Muscle of back (tissue), 13 donors: Measurements from ENCODE around the gene HOXB13. TPM values are rescaled to one million over a fixed set of nuclear protein-coding genes. Genes with fewer than 3 reads are reported as not detected.

Experiments
- DNase-seq, 3 donors: peaks; one replicate each; pipeline versions ENCODE4 v3.0.0 to v3.0.0-alpha.2; 2013
- long read RNA-seq, 9 donors: transcript quantifications; one replicate each; lab custom pipeline, GENCODE V29; 2026
- polyA plus RNA-seq, 10 donors: library from polyadenylated mRNA; unstranded; fragments of 120-200 nt; gene quantifications; one replicate each; pipeline ENCODE4 v1.2.1, GENCODE V29; 2013; ENCODE audit not compliant: insufficient read length in 10 of 10

Gene HOXB13
- polyA plus RNA-seq: under 1 TPM in 1 of 10 donors, not detected in 9; 0.04 TPM
- long read RNA-seq, donor 1: 0 reads
- long read RNA-seq, donor 2: 0 reads
- long read RNA-seq, donor 3: 0 reads
- long read RNA-seq, donor 4: 0 reads
- long read RNA-seq, donor 5: 0 reads
- long read RNA-seq, donor 6: 0 reads
- long read RNA-seq, donor 7: 0 reads
- long read RNA-seq, donor 8: 0 reads
- long read RNA-seq, donor 9: 0 reads

GRCh38 chr17:48728232-48729231 is at the start of gene HOXB13:
HOXB13 (minus strand) TSS chr17:48728750; CDS start chr17:48728593, 157 bp downstream.
- DNase-seq: no peak

DNA sequence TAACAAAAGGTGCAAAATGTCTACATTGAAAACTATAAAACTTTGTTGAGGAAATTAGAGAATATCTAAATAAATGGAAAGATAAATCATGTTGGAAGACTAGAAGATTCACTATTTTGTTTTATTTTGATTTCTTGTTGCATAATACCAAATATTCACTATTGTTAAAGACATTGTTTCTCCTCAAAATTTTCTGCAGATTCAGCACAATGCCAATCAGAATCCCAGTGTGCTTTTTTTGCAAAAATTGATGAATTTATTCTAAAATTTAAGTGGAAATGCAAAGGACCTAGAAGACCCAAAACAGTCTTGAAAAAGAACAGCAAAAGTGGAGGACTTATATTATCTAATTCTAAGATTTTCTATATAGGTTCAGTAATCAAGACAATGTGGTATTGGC is 48.1 kb upstream of the HOXB13 start:
- DNase-seq: no peak

DNA sequence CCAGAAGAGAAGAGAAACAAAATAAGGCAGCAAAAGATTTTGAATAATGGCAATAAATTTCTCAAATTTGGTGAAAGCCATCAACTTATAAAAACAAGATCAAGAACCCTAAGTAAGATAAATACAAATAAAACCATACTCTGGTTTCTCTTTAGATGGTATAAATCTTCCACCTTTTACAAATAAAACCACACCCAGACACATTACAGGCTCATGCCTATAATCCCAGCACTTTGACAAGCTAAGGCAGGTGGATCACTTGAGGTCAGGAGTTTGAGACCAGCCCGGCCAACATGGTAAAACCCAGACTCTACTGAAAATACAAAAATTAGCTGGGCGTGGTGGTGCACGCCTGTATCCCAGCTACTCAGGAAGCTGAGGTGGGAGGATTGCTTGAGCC is 44.7 kb upstream of the HOXB13 start:
- DNase-seq: no peak

GRCh38 chr17:48770954-48771353 is 42.4 kb upstream of the HOXB13 start:
- DNase-seq: no peak

DNA sequence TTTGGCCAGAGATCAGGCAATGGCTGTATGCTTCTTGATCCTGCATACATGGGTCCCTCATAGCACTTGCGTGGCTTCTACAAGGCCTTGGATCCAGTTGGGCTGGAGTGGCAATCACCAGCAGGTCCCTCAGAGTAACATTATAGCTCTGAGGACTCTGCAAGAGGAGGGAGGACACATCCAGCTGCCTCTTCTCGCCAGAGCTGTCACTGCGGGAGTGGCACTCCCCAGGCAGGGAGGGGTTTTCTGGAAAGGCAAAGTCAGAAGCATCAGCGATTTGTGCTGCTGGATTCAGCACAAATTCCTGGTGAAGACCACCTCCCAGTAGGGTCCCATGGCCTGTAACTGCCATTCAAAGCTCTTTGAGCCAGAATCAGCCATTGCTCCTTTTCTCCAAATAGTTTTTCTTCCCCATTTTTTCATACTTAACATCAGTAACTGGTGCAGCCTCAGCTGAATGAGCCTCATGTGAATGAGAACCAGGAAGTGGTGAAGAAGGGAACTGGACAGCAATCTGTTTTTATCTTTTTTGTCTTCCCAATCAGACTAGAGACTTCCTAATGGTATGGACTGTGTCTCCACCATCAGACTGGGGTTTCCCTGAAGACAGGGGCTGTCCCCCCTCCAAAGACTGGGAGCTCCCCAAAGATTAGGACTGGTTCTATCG is 40.6 kb upstream of the HOXB13 start:
- no peak for DNase-seq

DNA sequence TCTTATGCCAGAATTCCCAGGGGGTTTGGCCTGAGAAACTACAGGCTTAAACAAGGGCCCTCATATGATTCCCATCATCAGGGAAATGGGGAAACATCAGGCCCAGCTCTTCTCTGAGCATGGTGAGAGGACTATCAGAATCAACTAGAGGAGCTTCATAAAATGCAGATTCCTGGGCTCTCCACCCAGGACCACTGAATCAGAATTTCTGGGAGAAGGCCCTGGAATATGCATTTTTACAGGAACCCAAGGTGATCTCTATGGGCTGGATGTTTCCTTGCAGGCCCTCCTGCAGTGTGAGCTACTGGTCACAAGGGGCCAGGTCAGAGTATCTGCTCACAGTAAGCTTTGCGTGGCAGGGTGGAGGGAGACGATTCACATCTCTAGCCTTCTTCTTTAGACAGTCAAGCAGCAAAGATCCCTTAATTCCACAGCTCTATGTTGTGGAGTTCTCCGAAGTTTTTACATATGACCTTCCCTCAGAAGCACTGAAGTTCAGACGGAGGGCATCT is 38.8 kb upstream of the HOXB13 start:
- DNase-seq: no peak

DNA sequence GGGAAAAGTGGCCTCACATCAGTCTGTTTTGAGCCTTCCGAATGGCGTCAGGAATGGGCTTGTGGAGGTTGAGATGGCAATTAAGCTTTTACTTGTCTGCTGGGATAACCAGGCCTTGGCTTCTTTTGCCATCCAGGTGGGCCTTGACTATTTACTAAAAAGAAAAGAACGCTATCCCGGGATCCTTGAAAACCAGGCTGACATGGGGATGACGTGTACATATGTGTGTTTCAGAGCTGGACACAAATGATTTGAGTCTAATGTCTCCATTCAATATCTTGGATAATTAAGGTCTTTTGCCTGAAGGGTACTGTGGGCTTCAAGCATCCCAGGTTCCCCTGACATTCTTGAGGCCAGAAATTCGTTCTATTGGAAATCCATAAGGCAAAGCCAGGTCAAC is 32.6 kb upstream of the HOXB13 start:
- no peak for DNase-seq

DNA sequence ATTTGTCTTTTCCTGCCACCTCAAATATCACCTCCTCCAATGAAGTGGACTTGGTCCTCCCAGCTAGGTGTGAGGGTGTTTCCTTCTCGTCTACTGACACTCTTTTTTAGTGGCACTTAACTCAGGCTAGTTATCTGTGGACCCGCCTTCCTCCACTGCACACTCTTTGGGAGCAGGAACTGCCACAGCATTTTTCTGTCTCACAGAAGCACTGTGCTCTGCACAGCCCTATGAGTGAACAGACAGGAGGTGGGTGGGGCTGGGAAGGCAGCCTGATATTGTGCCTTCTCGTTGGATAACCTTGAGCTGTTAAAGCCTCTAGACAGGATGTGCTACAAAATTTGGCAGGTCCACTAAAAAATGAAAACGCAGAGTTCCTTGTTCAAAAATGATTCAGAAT is 31.9 kb upstream of the HOXB13 start:
- no peak for DNase-seq

GRCh38 chr17:48759288-48759687 is 30.7 kb upstream of the HOXB13 start:
- DNase-seq: no peak

DNA sequence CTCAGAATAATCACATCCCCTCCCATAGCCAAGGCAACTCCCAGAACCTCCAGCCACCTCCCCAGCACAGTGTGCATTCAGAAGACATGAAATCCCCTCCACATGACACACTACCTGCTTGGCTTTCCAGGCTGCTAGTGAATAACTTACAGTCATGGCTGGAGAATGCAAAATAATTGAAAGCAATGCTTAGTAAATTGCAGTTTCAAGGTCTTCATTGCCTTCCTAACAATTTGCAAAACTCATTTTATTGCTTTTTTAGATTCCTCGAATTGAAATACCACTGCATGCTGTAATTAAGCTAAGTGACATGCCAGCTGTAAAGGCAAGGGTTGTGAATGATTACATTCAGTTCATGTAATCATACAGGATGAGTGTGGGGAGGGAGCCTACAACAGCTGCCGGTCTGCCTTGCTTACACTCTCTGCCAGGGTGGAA is 29.0 kb upstream of the HOXB13 start:
- DNase-seq: no peak

DNA sequence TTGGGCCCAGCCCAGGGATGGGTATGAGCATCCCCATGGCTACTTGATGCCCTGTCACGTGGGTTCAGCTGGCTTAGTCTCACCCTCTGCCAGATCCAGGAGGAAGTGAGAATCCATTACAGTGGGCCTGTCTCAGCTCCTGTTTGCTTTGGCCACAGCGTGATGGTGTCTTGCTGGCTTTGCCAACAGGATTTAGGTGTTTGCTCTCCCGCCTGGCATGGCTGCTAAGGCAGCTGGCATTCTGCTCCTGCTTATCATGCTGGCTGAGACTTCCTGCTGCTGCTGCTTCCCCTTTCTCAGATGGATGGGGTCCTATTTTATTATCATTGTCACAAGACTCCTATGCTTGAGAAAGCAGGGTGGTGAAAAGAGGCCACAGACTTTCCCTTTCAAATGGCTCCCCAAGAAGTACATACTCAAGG is 28.3 kb upstream of the HOXB13 start:
- DNase-seq: no peak

DNA sequence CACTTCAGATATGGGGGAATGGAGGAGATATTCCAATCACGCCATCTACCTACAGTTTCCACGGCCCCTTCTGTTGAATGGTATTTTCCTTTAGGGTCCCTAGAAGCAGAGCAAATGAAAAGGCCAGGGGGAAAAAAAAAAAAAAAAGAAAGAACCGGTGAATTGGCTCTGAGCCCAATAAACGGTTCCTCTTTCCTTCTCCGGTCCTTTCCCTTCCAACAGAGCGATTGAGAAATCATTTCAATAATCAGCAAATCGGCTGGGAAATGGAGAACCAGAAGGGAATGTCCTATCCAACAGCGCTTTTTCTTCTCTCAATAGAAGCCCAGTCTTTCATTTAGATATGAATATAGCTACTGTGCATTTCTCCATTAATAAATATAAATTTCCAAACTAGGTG is 26.8 kb upstream of the HOXB13 start:
- no peak for DNase-seq

DNA sequence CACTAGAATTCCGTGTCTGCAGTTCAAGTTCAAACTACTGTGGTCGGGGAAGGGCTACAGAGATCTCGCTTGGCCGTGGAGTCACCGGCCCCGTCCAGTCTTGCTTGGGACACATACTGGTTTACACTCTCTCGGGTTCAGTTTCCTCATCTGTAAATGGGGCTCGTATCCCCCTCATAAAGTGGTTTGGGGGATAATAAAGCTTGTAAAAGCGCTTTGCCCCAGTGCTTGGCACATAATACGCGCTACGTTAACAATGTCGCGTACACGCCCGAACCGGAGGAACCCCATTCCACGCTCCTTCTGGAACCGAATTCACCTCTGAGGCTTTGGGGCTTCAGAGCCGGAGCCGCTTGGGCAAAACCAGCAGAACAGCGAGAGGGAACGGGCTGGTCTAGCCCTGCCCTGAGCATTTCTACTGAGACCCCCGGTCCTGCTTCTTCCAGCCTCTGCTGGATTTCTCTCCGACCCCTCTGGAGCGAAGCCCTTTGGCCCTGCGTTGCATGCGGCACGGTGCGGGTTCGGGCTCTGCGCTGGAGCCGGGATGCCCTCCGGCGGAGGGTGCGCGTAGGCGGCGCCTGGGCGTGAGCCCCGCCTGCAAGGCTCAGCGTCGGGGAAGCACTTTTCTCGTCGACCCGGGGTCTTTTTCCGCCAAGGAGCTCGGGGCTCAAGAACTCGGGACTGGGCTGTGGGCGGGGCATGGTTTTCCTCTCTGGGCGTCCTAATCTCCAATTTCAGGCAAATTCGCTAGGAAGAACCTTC is 26.1 kb upstream of the HOXB13 start:
- DNase-seq: no peak

DNA sequence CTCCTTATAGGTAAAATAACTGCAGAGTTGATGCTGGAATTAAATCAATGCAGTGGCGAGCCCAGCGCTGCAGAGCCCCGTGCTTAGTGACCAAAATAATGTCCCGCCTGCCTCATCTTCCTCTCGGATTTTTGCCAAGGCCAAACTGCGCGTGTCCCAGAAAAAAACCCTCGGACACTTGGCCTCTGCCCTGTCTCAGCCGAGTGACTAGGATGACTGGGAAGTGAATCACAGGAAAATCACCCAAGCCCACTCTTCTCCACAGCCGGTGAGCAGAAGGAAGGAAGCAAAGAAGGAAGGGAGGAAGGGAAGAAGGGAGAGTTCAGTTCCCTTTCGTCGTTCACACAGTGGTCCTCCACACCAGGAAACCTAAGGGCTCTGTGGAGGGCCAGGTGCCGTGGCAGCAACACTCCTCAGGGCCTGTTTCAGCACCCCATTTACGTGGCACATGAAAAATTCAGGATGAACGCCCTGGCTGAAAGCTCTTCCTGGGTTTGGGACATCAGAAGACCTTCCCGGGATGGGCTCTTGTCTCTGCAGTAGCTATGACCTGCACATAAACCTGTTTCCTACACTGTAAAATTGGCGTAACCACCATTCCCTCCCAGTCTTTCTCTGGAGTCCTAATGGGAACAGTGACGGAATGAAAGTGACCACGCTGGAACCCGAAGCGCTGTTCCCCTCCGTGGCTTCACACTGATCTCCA is 25.4 kb upstream of the HOXB13 start:
- no peak for DNase-seq

DNA sequence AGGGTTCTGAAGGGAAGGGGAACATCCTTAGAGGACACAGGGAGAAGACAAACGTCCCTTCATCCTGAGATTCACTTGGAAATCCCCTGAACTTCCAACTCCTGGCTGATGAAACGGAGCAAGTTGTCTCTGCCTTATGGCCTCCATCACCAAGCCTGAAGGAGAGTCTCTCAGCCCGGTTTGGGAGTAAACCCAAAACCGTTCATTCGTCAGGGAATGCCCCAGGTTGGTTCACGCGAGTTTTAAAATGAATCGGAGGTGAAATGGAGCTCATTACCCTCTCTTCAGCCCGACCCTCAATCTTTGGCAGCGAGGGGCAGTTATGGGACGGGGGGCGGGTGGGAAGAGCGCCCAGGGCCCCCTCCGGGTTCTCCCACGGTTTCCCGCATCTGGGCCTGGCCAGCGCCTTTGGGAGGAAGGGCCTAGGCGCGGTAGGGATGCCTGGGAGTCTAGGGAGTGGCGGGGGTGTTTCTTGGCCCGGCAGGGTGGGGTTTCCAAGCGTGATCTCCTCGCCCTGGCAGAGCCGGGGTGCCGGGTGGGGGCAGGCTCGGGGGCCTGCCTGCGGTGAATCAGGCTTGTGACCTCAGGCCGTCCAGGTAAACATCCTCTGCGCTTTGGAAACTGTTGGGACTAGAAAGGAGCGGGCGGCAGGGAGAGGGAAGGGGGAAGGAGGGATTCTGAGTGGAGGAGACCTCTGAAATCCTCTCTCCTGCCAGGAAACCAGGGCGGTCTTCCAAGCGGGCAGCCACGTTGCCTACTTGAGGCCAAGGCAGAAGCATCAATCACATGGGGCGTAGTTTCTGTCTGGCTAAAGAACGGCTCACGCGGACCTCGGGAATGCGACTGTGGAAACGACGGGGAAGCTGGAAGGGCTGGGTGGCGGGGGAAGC is 24.1 kb upstream of the HOXB13 start:
- no peak for DNase-seq

DNA sequence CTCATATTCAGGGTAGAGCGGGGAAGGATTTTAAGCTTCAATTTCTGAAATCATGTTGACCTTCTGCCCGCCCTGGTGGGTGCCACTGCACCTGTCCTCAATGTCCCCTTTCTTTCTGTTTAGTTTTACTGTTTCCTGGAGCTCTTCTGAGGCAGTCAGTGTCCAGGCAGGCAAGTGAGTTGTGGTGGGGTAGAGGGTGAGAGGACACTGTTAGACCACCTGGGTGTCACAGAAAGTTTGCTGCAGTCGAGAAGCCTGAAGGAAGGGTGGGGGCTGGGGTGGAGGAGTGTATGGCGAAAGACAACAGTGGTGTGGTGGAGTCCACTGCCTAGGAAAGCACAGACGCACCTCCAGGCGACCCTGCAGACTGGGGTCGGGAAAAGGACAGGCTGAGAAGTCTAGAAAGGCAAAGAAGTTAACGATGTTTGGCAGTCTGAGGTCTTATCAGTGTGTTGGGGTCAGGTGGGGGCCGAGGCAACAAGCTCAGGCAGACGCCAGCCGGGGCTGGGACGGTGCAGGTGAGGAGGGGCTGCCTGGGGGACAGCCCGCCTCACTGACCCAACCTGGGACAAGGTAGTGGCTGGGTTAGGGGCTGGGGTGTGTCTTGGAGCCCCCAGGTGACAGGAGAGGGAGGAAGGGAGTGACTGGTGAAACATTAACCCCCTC is 23.3 kb upstream of the HOXB13 start:
- no peak for DNase-seq

GRCh38 chr17:48751172-48751571 is 22.6 kb upstream of the HOXB13 start:
- no peak for DNase-seq

GRCh38 chr17:48749621-48750553 is 21.3 kb upstream of the HOXB13 start:
- no peak for DNase-seq
